Activated CD4-positive, alpha-beta memory T cell treated with anti-CD3 and anti-CD28 coated beads, Interleukin-2, amount 10 ng/mL, durations not matched to agents 7 days and 5 days (primary cell): ENCODE measurements around the gene IDH3G. TPM values are rescaled to one million over a fixed set of nuclear protein-coding genes. Genes with fewer than 3 reads are reported as not detected.
"Not testable (repeated sequence)": the region's sequence is repeated elsewhere in the genome, so short reads cannot be mapped to it uniquely, and the experiment has no call there.

Source experiments
- CTCF ChIA-PET: fragments of 350-600 bp; sonication (Branson Sonifier 250); formaldehyde crosslinking; loops from one replicate; lab custom pipeline; 2021; ENCODE audit warnings: antibody characterized with exemption, inconsistent platforms; lab: Charles Lee
- POLR2A ChIA-PET: fragments of 350-600 bp; sonication (Branson Sonifier 250); formaldehyde crosslinking; loops from one replicate; lab custom pipeline; 2021; ENCODE audit warnings: antibody characterized with exemption; lab: Charles Lee
- DNase-seq: peaks from one replicate; pipeline ENCODE4 v3.0.0-alpha.2; 2020
- H3K27ac Mint-ChIP-seq: one replicate; pipeline ENCODE4 v1.8.0; 2021; ENCODE audit warnings: mild to moderate bottlenecking, mixed read lengths
- H3K27me3 Mint-ChIP-seq: one replicate; pipeline ENCODE4 v1.8.0; 2021; ENCODE audit warnings: mixed read lengths
- H3K36me3 Mint-ChIP-seq: one replicate; pipeline ENCODE4 v1.8.0; 2021; ENCODE audit warnings: low read depth, mixed read lengths
- H3K4me1 Mint-ChIP-seq: one replicate; pipeline ENCODE4 v1.8.0; 2021; ENCODE audit warnings: mixed read lengths
- H3K4me3 Mint-ChIP-seq: one replicate; pipeline ENCODE4 v1.8.0; 2021; ENCODE audit warnings: mild to moderate bottlenecking, mixed read lengths
- H3K9me3 Mint-ChIP-seq: one replicate; pipeline ENCODE4 v1.8.0; 2021; ENCODE audit warnings: mixed read lengths
- total RNA-seq, 2 experiments: library from RNA; stranded (reverse); gene quantifications; one replicate each; pipeline ENCODE4 v1.2.3, GENCODE V29; 2021

Gene IDH3G
- total RNA-seq, 2 experiments from 2014 or later, result 62.4 to 64.8 TPM

- CTCF ChIA-PET, result interaction anchor here (0.5 to 1.7 kb wide), 2 partner anchors 177 to 182 kb away, joined by 3 to 5 read pairs; no protein-coding TSS in a partner anchor
- Mint-ChIP-seq H3K9me3 (no peaks in the 10 kb centered on the region), H3K27me3 (no peaks in the 10 kb centered on the region), H3K36me3 (no peaks in the 10 kb centered on the region), H3K4me3 (no peak overlapping the region), H3K4me1 (peaks cover 6% of the 10 kb centered on the region), H3K27ac (no peak overlapping the region)
- DNase-seq, result no peak
- POLR2A ChIA-PET, result no interaction called here
Measured at GRCh38 chrX:153765138-153766079, 28.8 kb downstream of the IDH3G start.

GRCh38 chrX:153764786-153765137, 29.4 kb downstream of the IDH3G start:
- H3K4me3 Mint-ChIP-seq, result no peak overlapping the region
- H3K36me3 Mint-ChIP-seq, result no peaks in the 10 kb centered on the region
- POLR2A ChIA-PET, result no interaction called here
- DNase-seq, result no peak
- CTCF ChIA-PET, result interaction anchor here (1.4 kb wide), 1 partner anchor 202 kb away, joined by 4 read pairs; no protein-coding TSS in a partner anchor
- peaks cover 6% of the 10 kb centered on the region for H3K4me1 Mint-ChIP-seq
- H3K9me3 Mint-ChIP-seq, result no peaks in the 10 kb centered on the region
- no peak overlapping the region for H3K27ac Mint-ChIP-seq
- no peaks in the 10 kb centered on the region for H3K27me3 Mint-ChIP-seq

- no peaks in the 10 kb centered on the region for H3K36me3 Mint-ChIP-seq
- POLR2A ChIA-PET, result interaction anchor here (0.6 to 0.7 kb wide), 2 partner anchors 150 to 161 kb away, joined by 3 read pairs; partner anchors contain the start of gene ARHGAP4
- peaks cover 6% of the 10 kb centered on the region for H3K4me1 Mint-ChIP-seq
- CTCF ChIA-PET, result interaction anchor here (0.8 to 2.0 kb wide), 4 partner anchors 10 to 203 kb away, joined by 3 to 7 read pairs (median 4); no protein-coding TSS in a partner anchor
- H3K9me3 Mint-ChIP-seq, result no peaks in the 10 kb centered on the region
- no peak within 1 kb of the TSS for H3K27ac Mint-ChIP-seq
- H3K27me3 Mint-ChIP-seq, result no peaks in the 10 kb centered on the region
- no peak within 1 kb of the TSS for H3K4me3 Mint-ChIP-seq
- peak; percentile 75 for DNase-seq
Measured at GRCh38 chrX:153763989-153764755, 30.0 kb downstream of the IDH3G start, which contains the start of gene PLXNB3. Gene PLXNB3 (plus strand): TSS chrX:153764249. CDS start chrX:153765536, 1,287 bp downstream.

- no peak overlapping the region for H3K27ac Mint-ChIP-seq
- CTCF ChIA-PET, result interaction anchor here (0.8 to 2.0 kb wide), 4 partner anchors 10 to 204 kb away, joined by 3 to 7 read pairs (median 4); no protein-coding TSS in a partner anchor
- DNase-seq, result no peak
- H3K4me3 Mint-ChIP-seq, result no peak overlapping the region
- H3K9me3 Mint-ChIP-seq, result no peaks in the 10 kb centered on the region
- H3K36me3 Mint-ChIP-seq, result no peaks in the 10 kb centered on the region
- H3K27me3 Mint-ChIP-seq, result no peaks in the 10 kb centered on the region
- POLR2A ChIA-PET, result interaction anchor here (0.7 kb wide), 1 partner anchor 162 kb away, joined by 3 read pairs; the partner anchor contains the start of gene ARHGAP4
- H3K4me1 Mint-ChIP-seq, result peaks cover 6% of the 10 kb centered on the region
Measured at GRCh38 chrX:153763298-153763932, 30.8 kb downstream of the IDH3G start.

- Mint-ChIP-seq H3K9me3 (no peaks in the 10 kb centered on the region), H3K27me3 (peaks cover 1% of the 10 kb centered on the region), H3K4me3 (no peak overlapping the region), H3K27ac (no peak overlapping the region), H3K36me3 (no peaks in the 10 kb centered on the region), H3K4me1 (peaks cover 6% of the 10 kb centered on the region)
- ChIA-PET CTCF (interaction anchor here (2.0 kb wide), 1 partner anchor 163 kb away, joined by 7 read pairs; no protein-coding TSS in a partner anchor), POLR2A (no interaction called here)
- no peak for DNase-seq
Measured at GRCh38 chrX:153762626-153763173, 31.5 kb downstream of the IDH3G start.

- Mint-ChIP-seq H3K4me3 (no peak overlapping the region), H3K27ac (no peak overlapping the region), H3K36me3 (no peaks in the 10 kb centered on the region), H3K9me3 (no peaks in the 10 kb centered on the region), H3K27me3 (peaks cover 4% of the 10 kb centered on the region), H3K4me1 (peaks cover 6% of the 10 kb centered on the region)
- no peak for DNase-seq
- CTCF ChIA-PET, result no interaction called here
- POLR2A ChIA-PET, result no interaction called here
Measured at GRCh38 chrX:153761863-153762262, 32.3 kb downstream of the IDH3G start.

- POLR2A ChIA-PET, result no interaction called here
- Mint-ChIP-seq H3K4me1 (peaks cover 3% of the 10 kb centered on the region), H3K27ac (no peak overlapping the region), H3K27me3 (peaks cover 14% of the 10 kb centered on the region), H3K36me3 (no peaks in the 10 kb centered on the region), H3K9me3 (no peaks in the 10 kb centered on the region), H3K4me3 (no peak overlapping the region)
- CTCF ChIA-PET, result interaction anchor here (1.0 kb wide), 1 partner anchor 25 kb away, joined by 3 read pairs; no protein-coding TSS in a partner anchor
- no peak for DNase-seq
Measured at GRCh38 chrX:153755136-153755535, 39.0 kb downstream of the IDH3G start.

- POLR2A ChIA-PET, result no interaction called here
- Mint-ChIP-seq H3K9me3 (no peaks in the 10 kb centered on the region), H3K4me3 (no peak overlapping the region)
Measured at GRCh38 chrX:153750127-153750774, 43.9 kb downstream of the IDH3G start.

GRCh38 chrX:153749017-153749416, 45.2 kb downstream of the IDH3G start:
- H3K27ac Mint-ChIP-seq, POLR2A ChIA-PET, DNase-seq, CTCF ChIA-PET, H3K9me3 Mint-ChIP-seq, H3K4me3 Mint-ChIP-seq, H3K4me1 Mint-ChIP-seq, H3K36me3 Mint-ChIP-seq: not testable (repeated sequence)
- H3K27me3 Mint-ChIP-seq, result peaks cover 20% of the 10 kb centered on the region

More at GRCh38 chrX:153750127-153750774, 43.9 kb downstream of the IDH3G start:
- CTCF ChIA-PET, result no interaction called here
- no peak for DNase-seq
- H3K36me3 Mint-ChIP-seq, result no peaks in the 10 kb centered on the region
- H3K27ac Mint-ChIP-seq, result no peak overlapping the region
- peaks cover 15% of the 10 kb centered on the region for H3K27me3 Mint-ChIP-seq
- H3K4me1 Mint-ChIP-seq, result peaks cover 3% of the 10 kb centered on the region

- DNase-seq, H3K36me3 Mint-ChIP-seq, POLR2A ChIA-PET, H3K4me3 Mint-ChIP-seq, H3K4me1 Mint-ChIP-seq, H3K9me3 Mint-ChIP-seq, H3K27ac Mint-ChIP-seq: not testable (repeated sequence)
- peaks cover 20% of the 10 kb centered on the region for H3K27me3 Mint-ChIP-seq
- CTCF ChIA-PET, result interaction anchor here (0.7 kb wide), 1 partner anchor 109 kb away, joined by 3 read pairs; no protein-coding TSS in a partner anchor
Measured at GRCh38 chrX:153746991-153747390, 47.2 kb downstream of the IDH3G start.

GRCh38 chrX:153746359-153746758, 47.8 kb downstream of the IDH3G start:
- CTCF ChIA-PET, result no interaction called here
- POLR2A ChIA-PET, result no interaction called here

GRCh38 chrX:153745067-153745433, 49.1 kb downstream of the IDH3G start:
- H3K27ac Mint-ChIP-seq, DNase-seq, H3K36me3 Mint-ChIP-seq, H3K4me3 Mint-ChIP-seq, CTCF ChIA-PET, POLR2A ChIA-PET, H3K9me3 Mint-ChIP-seq: not testable (repeated sequence)
- Mint-ChIP-seq H3K27me3 (peaks cover 17% of the 10 kb centered on the region), H3K4me1 (peaks cover 14% of the 10 kb centered on the region)

More at GRCh38 chrX:153746359-153746758, 47.8 kb downstream of the IDH3G start:
- Mint-ChIP-seq H3K27ac (no peak overlapping the region), H3K36me3 (no peaks in the 10 kb centered on the region), H3K9me3 (no peaks in the 10 kb centered on the region), H3K4me1 (peaks cover 2% of the 10 kb centered on the region), H3K4me3 (no peak overlapping the region), H3K27me3 (peaks cover 20% of the 10 kb centered on the region)
- DNase-seq, result no peak
